Lung (tissue), 12 donors: ENCODE data around the gene ULK2. TPM values are rescaled to one million over a fixed set of nuclear protein-coding genes. Genes with fewer than 3 reads are reported as not detected.

Experiments used
- ATAC-seq: fragments of 200-7000 bp; cut with Tn5 transposase; one replicate; pipeline ENCODE4 v1.9.1; 2020; ENCODE audit warnings: moderate number of reproducible peaks; ENCODE audit not compliant: insufficient read depth, low FRiP score
- DNase-seq, 3 donors: peaks; one replicate each; pipeline ENCODE4 v3.0.0-alpha.2; 2013 to 2017
- H3K27ac ChIP-seq, 2 donors: one replicate each; pipeline ENCODE4 v1.5.1; 2013; ENCODE audit warnings: mild to moderate bottlenecking in 2 of 2, moderate library complexity in 2 of 2, control low read depth in 1 of 2, inconsistent platforms in 1 of 2, low read depth in 1 of 2, low read length in 1 of 2
- H3K27me3 ChIP-seq, 3 donors: one replicate each; pipeline ENCODE4 v1.5.1; 2013; ENCODE audit warnings: low read length in 2 of 3; ENCODE audit not compliant: control insufficient read depth in 3 of 3, insufficient read depth in 3 of 3
- H3K36me3 ChIP-seq, 4 donors: one replicate each; pipeline ENCODE4 v1.5.1; 2013; ENCODE audit warnings: low read length in 4 of 4, mild to moderate bottlenecking in 1 of 4, moderate library complexity in 1 of 4; ENCODE audit not compliant: control insufficient read depth in 4 of 4, insufficient read depth in 4 of 4
- H3K4me1 ChIP-seq, 5 donors: one replicate each; pipeline ENCODE4 v1.5.1; 2013; ENCODE audit warnings: low read length in 5 of 5, mild to moderate bottlenecking in 2 of 5, moderate library complexity in 1 of 5; ENCODE audit not compliant: control insufficient read depth in 5 of 5, insufficient read depth in 5 of 5
- H3K4me3 ChIP-seq: one replicate; pipeline ENCODE4 v1.5.1; 2013; ENCODE audit warnings: mild to moderate bottlenecking, control low read depth, moderate library complexity
- H3K9ac ChIP-seq, 2 donors: one replicate each; pipeline ENCODE4 v1.5.1; 2013; ENCODE audit warnings: low read length in 2 of 2, control low read depth in 1 of 2; ENCODE audit not compliant: insufficient read depth in 1 of 2
- H3K9me3 ChIP-seq, 4 donors: one replicate each; pipeline ENCODE4 v1.5.1; 2013; ENCODE audit warnings: low read length in 3 of 4, mild to moderate bottlenecking in 1 of 4, moderate library complexity in 1 of 4; ENCODE audit not compliant: control insufficient read depth in 4 of 4, insufficient read depth in 3 of 4
- CTCF ChIP-seq: IDR thresholded peaks from 2 replicates; pipeline ENCODE4 v1.5.1; 2012; ENCODE audit warnings: mild to moderate bottlenecking; ENCODE audit errors: control extremely low read depth, extremely low read depth
- WGBS, 2 donors: extraction: QIAGEN DNeasy Blood & Tissue Kit; methylation state at CpG; one replicate each; pipeline ENCODE4 v1.1.7; 2013; 5-methylcytosine and 5-hydroxymethylcytosine counted together
- polyA plus RNA-seq, 2 donors: library from polyadenylated mRNA; stranded (reverse); fragments of 200-250 nt; gene quantifications; one replicate each; pipeline ENCODE4 v1.2.1, GENCODE V29; 2013
- total RNA-seq, 2 donors: library from RNA; depleted of rRNA in 1 of 2; stranded (reverse); fragments of >200 nt in 1 of 2; gene quantifications; one replicate each; pipeline ENCODE4 v1.2.1, GENCODE V29; 2014 to 2021
- donor health status: control.
- donor health status: control.
- donor health status: Bipolar disorder and iron deficiency.
- donor health status: healthy.
- donor health status: DM: yes; HTN: yes; CAD: no.

The ULK2 gene
- total and polyA plus RNA-seq, 4 donors: 5.8 to 61.4 (median 16.5) TPM

DNA sequence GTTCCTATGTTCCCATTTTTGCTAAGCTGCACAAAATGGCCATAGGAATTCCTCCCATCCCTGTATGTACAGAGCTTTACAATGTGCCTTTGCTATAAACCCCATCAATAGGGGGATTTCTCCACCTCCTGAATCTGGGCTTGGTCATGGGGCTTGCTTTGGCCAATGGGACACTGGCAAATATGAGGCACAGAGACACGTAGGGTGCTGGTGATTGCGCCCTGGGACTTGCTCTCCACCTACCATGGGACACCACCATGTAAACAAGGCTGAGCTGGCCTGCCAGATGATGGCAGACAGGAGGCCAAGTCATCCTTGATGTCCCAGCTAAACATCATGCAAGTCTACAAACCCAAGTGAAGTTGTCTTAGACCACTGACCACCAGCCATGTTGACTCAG is 104.3 kb downstream of the ULK2 start:
- Histone ChIP-seq H3K9ac (no peak overlapping the region), H3K4me1 (peaks cover 0 to 8% (median 0%) of the 10 kb centered on the region in 5 donors), H3K27me3 (no peaks in the 10 kb centered on the region), H3K27ac (no peak overlapping the region), H3K9me3 (no peaks in the 10 kb centered on the region), H3K36me3 (no peaks in the 10 kb centered on the region), H3K4me3 (no peak overlapping the region)
- no peak for DNase-seq
- no peak for ATAC-seq
- 92 to 98% methylated on average over 2 of the region's 2 CpGs for WGBS, 2 donors
- no peak for TF ChIP-seq CTCF

DNA sequence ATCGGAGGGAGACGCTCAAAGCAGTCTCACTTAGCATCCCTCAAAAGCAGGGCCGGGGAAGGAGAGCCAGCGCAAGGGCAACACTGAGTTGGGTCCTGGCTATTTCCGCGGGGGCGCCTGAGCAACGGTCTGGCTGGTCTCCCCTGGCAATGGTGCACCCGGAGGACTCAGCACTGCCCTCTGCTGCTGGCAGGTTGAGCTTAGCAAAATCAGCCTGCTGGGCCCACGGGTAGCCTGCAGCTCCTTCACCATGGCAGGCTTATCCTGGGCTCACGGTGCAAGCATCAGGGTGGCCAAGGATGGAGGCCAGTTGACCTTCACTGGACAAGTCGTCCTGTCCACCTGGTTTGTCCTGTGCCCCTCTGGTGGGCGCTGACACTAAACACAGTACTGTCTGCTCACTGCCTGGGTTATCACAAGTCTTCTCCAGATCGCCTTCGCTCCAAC is 105.2 kb downstream of the ULK2 start:
- Histone ChIP-seq H3K9ac (no peak overlapping the region), H3K27me3 (no peaks in the 10 kb centered on the region), H3K4me3 (no peak overlapping the region), H3K36me3 (no peaks in the 10 kb centered on the region), H3K27ac (no peak overlapping the region), H3K4me1 (peaks cover 0 to 8% (median 0%) of the 10 kb centered on the region in 5 donors), H3K9me3 (no peaks in the 10 kb centered on the region)
- ATAC-seq (no peak), DNase-seq (peak; percentile 65 to 77 (median 73))
- peak; percentile 25 for TF ChIP-seq CTCF
- WGBS, 2 donors: 31% methylated on average over 15 of the region's 15 CpGs

GRCh38 chr17:19760746-19761145 is 107.0 kb downstream of the ULK2 start:
- Histone ChIP-seq H3K27ac (no peak overlapping the region), H3K9me3 (no peaks in the 10 kb centered on the region), H3K27me3 (no peaks in the 10 kb centered on the region), H3K4me3 (no peak overlapping the region), H3K36me3 (no peaks in the 10 kb centered on the region), H3K9ac (no peak overlapping the region), H3K4me1 (peaks cover 0 to 6% (median 0%) of the 10 kb centered on the region in 5 donors)
- 49 to 67% methylated on average over 9 of the region's 9 CpGs for WGBS, 2 donors
- no peak for ATAC-seq
- TF ChIP-seq CTCF: no peak
- no peak for DNase-seq
